ENCODE measurements around the gene HIPK2.

DNA sequence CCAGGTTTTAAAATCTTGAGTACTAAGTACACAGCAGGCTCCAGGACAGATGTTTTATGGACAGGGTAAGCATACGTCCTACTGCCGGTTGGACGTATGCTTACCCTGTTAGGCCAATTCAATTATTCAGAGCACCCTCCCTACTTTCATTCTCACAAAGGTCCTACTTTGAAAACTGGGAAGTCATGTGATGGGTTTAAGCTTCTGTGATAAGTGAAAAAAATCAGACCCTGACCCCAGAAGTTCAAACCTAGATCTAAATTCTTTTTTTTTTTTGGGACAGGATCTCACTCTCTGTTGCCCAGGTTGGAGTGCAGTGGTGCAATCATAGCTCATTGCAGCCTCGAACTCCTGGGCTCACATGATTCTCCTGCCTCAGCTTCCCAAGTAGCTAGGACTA, 55.2 kb downstream of the HIPK2 start:
- TF ChIP-seq, protein P1, sequence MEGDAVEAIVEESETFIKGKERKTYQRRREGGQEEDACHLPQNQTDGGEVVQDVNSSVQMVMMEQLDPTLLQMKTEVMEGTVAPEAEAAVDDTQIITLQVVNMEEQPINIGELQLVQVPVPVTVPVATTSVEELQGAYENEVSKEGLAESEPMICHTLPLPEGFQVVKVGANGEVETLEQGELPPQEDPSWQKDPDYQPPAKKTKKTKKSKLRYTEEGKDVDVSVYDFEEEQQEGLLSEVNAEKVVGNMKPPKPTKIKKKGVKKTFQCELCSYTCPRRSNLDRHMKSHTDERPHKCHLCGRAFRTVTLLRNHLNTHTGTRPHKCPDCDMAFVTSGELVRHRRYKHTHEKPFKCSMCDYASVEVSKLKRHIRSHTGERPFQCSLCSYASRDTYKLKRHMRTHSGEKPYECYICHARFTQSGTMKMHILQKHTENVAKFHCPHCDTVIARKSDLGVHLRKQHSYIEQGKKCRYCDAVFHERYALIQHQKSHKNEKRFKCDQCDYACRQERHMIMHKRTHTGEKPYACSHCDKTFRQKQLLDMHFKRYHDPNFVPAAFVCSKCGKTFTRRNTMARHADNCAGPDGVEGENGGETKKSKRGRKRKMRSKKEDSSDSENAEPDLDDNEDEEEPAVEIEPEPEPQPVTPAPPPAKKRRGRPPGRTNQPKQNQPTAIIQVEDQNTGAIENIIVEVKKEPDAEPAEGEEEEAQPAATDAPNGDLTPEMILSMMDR (IDR thresholded peaks at IDR 0.05): no peak
- TF ChIP-seq POLR2AphosphoS5 (IDR thresholded peaks at IDR 0.05) (no peak), POLR2A (IDR thresholded peaks at IDR 0.05) (no peak), EP300 (IDR thresholded peaks at IDR 0.05) (no peak)
